H9 (cell line): ENCODE measurements around the gene SAMD14. TPM values are rescaled to one million over a fixed set of nuclear protein-coding genes. Genes with fewer than 3 reads are reported as not detected.

Source experiments
- DNase-seq: peaks from one replicate; pipeline ENCODE4 v3.0.0-alpha.2; 2017
- H2AFZ ChIP-seq: one replicate; pipeline ENCODE4 v1.6.1; 2013; ENCODE audit warnings: mild to moderate bottlenecking, low read length, control low read depth, moderate library complexity
- H2AK5ac ChIP-seq: 2 replicates; pipeline ENCODE4 v1.6.1; 2013; ENCODE audit warnings: low read length, control low read depth, mixed read lengths; ENCODE audit not compliant: insufficient read length
- H2BK120ac ChIP-seq: one replicate; pipeline ENCODE4 v1.6.1; 2013; ENCODE audit warnings: low read depth, mild to moderate bottlenecking, low read length, control low read depth, inconsistent platforms; ENCODE audit not compliant: poor library complexity, severe bottlenecking
- H2BK12ac ChIP-seq: 2 replicates; pipeline ENCODE4 v1.6.1; 2013; ENCODE audit warnings: low read length, control low read depth, mixed read lengths, low read depth; ENCODE audit not compliant: insufficient read length
- H2BK15ac ChIP-seq: 2 replicates; pipeline ENCODE4 v1.6.1; 2013; ENCODE audit warnings: low read depth, low read length, control low read depth
- H2BK20ac ChIP-seq: one replicate; pipeline ENCODE4 v1.6.1; 2013; ENCODE audit warnings: low read depth, mild to moderate bottlenecking, low read length, control low read depth, inconsistent platforms; ENCODE audit not compliant: poor library complexity, severe bottlenecking
- H2BK5ac ChIP-seq: 2 replicates; pipeline ENCODE4 v1.6.1; 2013; ENCODE audit warnings: low read length, control low read depth, mixed read lengths; ENCODE audit not compliant: insufficient read length
- H3K14ac ChIP-seq: 2 replicates; pipeline ENCODE4 v1.6.1; 2013; ENCODE audit warnings: low read length, control low read depth; ENCODE audit not compliant: insufficient read depth
- H3K18ac ChIP-seq: 2 replicates; pipeline ENCODE4 v1.6.1; 2013; ENCODE audit warnings: low read depth, mild to moderate bottlenecking, mixed read lengths, low read length, control low read depth; ENCODE audit not compliant: insufficient read length
- H3K23ac ChIP-seq: 2 replicates; pipeline ENCODE4 v1.6.1; 2013; ENCODE audit warnings: low read length, control low read depth, mixed read lengths, low read depth; ENCODE audit not compliant: insufficient read length
- H3K23me2 ChIP-seq: 2 replicates; pipeline ENCODE4 v1.6.1; 2013; ENCODE audit warnings: low read depth, mild to moderate bottlenecking, mixed read lengths, low read length, control low read depth; ENCODE audit not compliant: insufficient read length, poor library complexity, severe bottlenecking
- H3K27ac ChIP-seq: 2 replicates; pipeline ENCODE4 v1.5.1; 2013; ENCODE audit warnings: low read length, control low read depth, mixed read lengths, low read depth; ENCODE audit not compliant: insufficient read length
- H3K27me3 ChIP-seq: 2 replicates; pipeline ENCODE4 v1.6.1; 2013; ENCODE audit warnings: low read length, control low read depth, inconsistent platforms; ENCODE audit not compliant: insufficient read depth
- H3K4ac ChIP-seq: 2 replicates; pipeline ENCODE4 v1.6.1; 2013; ENCODE audit warnings: low read depth, mild to moderate bottlenecking, control low read depth, inconsistent platforms, low read length, moderate library complexity
- H3K4me1 ChIP-seq: 2 replicates; pipeline ENCODE4 v1.6.1; 2013; ENCODE audit warnings: low read length, control low read depth, inconsistent platforms; ENCODE audit not compliant: insufficient read depth
- H3K4me2 ChIP-seq: 2 replicates; pipeline ENCODE4 v1.6.1; 2013; ENCODE audit warnings: low read length, control low read depth, mixed read lengths; ENCODE audit not compliant: insufficient read length, insufficient read depth
- H3K56ac ChIP-seq: 2 replicates; pipeline ENCODE4 v1.6.1; 2013; ENCODE audit warnings: low read depth, mild to moderate bottlenecking, mixed read lengths, low read length, control low read depth; ENCODE audit not compliant: insufficient read length
- H3K79me1 ChIP-seq: 2 replicates; pipeline ENCODE4 v1.6.1; 2013; ENCODE audit warnings: low read depth, mild to moderate bottlenecking, moderate library complexity, low read length, control low read depth, inconsistent platforms; ENCODE audit not compliant: insufficient read depth, poor library complexity, severe bottlenecking
- H3K79me2 ChIP-seq: 2 replicates; pipeline ENCODE4 v1.6.1; 2013; ENCODE audit warnings: low read length, control low read depth, inconsistent platforms; ENCODE audit not compliant: insufficient read depth
- H3K9ac ChIP-seq: 2 replicates; pipeline ENCODE4 v1.6.1; 2013; ENCODE audit warnings: low read length, control low read depth, mixed read lengths; ENCODE audit not compliant: insufficient read length; ENCODE audit errors: extremely low read depth
- H3K9me3 ChIP-seq: one replicate; pipeline ENCODE4 v1.6.1; 2013; ENCODE audit warnings: low read depth, low read length, inconsistent platforms; ENCODE audit not compliant: control insufficient read depth
- H3T11ph ChIP-seq: one replicate; pipeline ENCODE4 v1.6.1; 2013; ENCODE audit warnings: mild to moderate bottlenecking, low read length, control low read depth, inconsistent platforms
- H4K20me1 ChIP-seq: one replicate; pipeline ENCODE4 v1.6.1; 2013; ENCODE audit not compliant: control insufficient read depth, insufficient read length, insufficient read depth
- H4K5ac ChIP-seq: 2 replicates; pipeline ENCODE4 v1.6.1; 2013; ENCODE audit warnings: low read depth, mild to moderate bottlenecking, mixed read lengths, low read length, control low read depth; ENCODE audit not compliant: insufficient read length
- H4K8ac ChIP-seq: replicated peaks from 2 replicates; pipeline ENCODE4 v1.6.1; 2013; ENCODE audit warnings: low read length, control low read depth, mixed read lengths, low read depth; ENCODE audit not compliant: insufficient read length
- H4K91ac ChIP-seq: 2 replicates; pipeline ENCODE4 v1.6.1; 2013; ENCODE audit warnings: low read depth, mild to moderate bottlenecking, moderate library complexity, mixed read lengths, low read length, control low read depth; ENCODE audit not compliant: insufficient read length
- H3K27ac Mint-ChIP-seq, 3 experiments: 2 replicates in 2 of 3; 3 replicates in 1 of 3; pipeline ENCODE4 v1.8.0; 2020 to 2021; ENCODE audit warnings: mixed read lengths in 3 of 3, mild to moderate bottlenecking in 1 of 3, moderate library complexity in 1 of 3
- H3K27me3 Mint-ChIP-seq: 2 replicates; pipeline ENCODE4 v1.8.0; 2021; ENCODE audit warnings: low read depth, mild to moderate bottlenecking, moderate library complexity, mixed read lengths
- H3K36me3 Mint-ChIP-seq, 3 experiments: 2 replicates in 2 of 3; 3 replicates in 1 of 3; pipeline ENCODE4 v1.8.0; 2020 to 2021; ENCODE audit warnings: low read depth in 3 of 3, mixed read lengths in 3 of 3; ENCODE audit not compliant: insufficient read depth in 1 of 3
- H3K4me1 Mint-ChIP-seq, 2 experiments: 2 replicates each; pipeline ENCODE4 v1.8.0; 2020; ENCODE audit warnings: mixed read lengths in 2 of 2
- H3K4me3 Mint-ChIP-seq, 2 experiments: 2 replicates in 1 of 2; 3 replicates in 1 of 2; pipeline ENCODE4 v1.8.0; 2020 to 2021; ENCODE audit warnings: mild to moderate bottlenecking in 2 of 2, mixed read lengths in 2 of 2, moderate library complexity in 1 of 2
- H3K9me3 Mint-ChIP-seq, 2 experiments: 2 replicates in 1 of 2; 3 replicates in 1 of 2; pipeline ENCODE4 v1.8.0; 2020; ENCODE audit warnings: mild to moderate bottlenecking in 2 of 2, mixed read lengths in 2 of 2, moderate library complexity in 1 of 2
- WGBS: extraction: QIAGEN DNeasy Blood & Tissue Kit; methylation state at CpG from one replicate; pipeline ENCODE4 v1.1.7; 2013; ENCODE audit warnings: missing lambda C conversion rate, low lambda C conversion rate, mixed read lengths; ENCODE audit not compliant: insufficient read length; ENCODE audit errors: extremely low coverage; 5-methylcytosine and 5-hydroxymethylcytosine counted together
- total RNA-seq: library from RNA; stranded (reverse); gene quantifications from 2 replicates; pipeline ENCODE4 v1.2.1, GENCODE V29; 2021
- TF ChIP-seq, protein P1 (sequence below): fragments of 200-600 bp; sonication (generic); conservative IDR thresholded peaks from 3 replicates; pipeline ENCODE4 v1.8.0; 2021; ENCODE audit warnings: antibody characterized with exemption, mild to moderate bottlenecking

The SAMD14 gene
- total RNA-seq, 1 experiment from 2014 or later = 5.9 TPM

DNA sequence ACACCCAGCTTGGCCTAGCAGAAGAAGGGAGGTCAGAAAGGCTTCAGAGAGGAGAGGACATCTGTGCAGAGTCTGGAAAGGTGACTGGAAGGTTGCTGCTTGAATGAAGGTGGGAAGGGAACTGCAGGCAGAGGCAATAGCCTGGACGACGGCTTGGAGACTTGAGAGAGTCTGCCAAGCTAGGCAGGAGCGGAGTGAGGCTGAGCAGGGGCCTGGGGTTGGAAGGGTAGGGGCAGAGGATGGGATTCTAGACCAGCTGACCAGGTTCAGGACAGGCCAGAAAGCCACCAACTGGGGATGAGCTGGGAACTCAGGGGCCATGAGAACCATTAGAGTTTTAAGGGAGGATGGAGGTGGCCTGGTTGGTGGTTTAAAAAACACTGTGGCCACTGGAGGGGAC, 35.5 kb upstream of the SAMD14 start:
- Histone ChIP-seq H3K23me2 (peaks cover 13% of the 10 kb centered on the region), H3T11ph (no peak overlapping the region), H3K14ac (no peak overlapping the region), H3K27me3 (no peaks in the 10 kb centered on the region; the same call in 1 of the 2 replicates), H2AFZ (no peak overlapping the region), H4K5ac (no peak overlapping the region), H2AK5ac (no peak overlapping the region), H3K23ac (no peak overlapping the region), H3K4me2 (no peak overlapping the region), H2BK5ac (no peak overlapping the region), H3K18ac (no peak overlapping the region), H2BK12ac (no peak overlapping the region), H4K91ac (no peak overlapping the region), H3K79me1 (no peaks in the 10 kb centered on the region), H2BK20ac (no peak overlapping the region), H3K9me3 (no peaks in the 10 kb centered on the region), H4K20me1 (no peaks in the 10 kb centered on the region), H2BK120ac (no peak overlapping the region), H2BK15ac (no peak overlapping the region), H3K79me2 (no peaks in the 10 kb centered on the region), H3K27ac (no peak overlapping the region), H3K9ac (no peak overlapping the region), H4K8ac (no peak overlapping the region), H3K4ac (no peak overlapping the region), H3K4me1 (peaks cover 3% of the 10 kb centered on the region; the same call in 1 of the 2 replicates), H3K56ac (no peak overlapping the region)
- no peak for DNase-seq
- TF ChIP-seq, protein P1, sequence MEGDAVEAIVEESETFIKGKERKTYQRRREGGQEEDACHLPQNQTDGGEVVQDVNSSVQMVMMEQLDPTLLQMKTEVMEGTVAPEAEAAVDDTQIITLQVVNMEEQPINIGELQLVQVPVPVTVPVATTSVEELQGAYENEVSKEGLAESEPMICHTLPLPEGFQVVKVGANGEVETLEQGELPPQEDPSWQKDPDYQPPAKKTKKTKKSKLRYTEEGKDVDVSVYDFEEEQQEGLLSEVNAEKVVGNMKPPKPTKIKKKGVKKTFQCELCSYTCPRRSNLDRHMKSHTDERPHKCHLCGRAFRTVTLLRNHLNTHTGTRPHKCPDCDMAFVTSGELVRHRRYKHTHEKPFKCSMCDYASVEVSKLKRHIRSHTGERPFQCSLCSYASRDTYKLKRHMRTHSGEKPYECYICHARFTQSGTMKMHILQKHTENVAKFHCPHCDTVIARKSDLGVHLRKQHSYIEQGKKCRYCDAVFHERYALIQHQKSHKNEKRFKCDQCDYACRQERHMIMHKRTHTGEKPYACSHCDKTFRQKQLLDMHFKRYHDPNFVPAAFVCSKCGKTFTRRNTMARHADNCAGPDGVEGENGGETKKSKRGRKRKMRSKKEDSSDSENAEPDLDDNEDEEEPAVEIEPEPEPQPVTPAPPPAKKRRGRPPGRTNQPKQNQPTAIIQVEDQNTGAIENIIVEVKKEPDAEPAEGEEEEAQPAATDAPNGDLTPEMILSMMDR = no peak
- WGBS = no CpG with 5 or more reads among the region's 3 CpGs
- H3K36me3 Mint-ChIP-seq = no peaks in the 10 kb centered on the region
- H3K27me3 Mint-ChIP-seq = peaks cover 23% of the 10 kb centered on the region
- H3K27ac Mint-ChIP-seq = peak overlapping the region; percentile 5 to 47 (median 45); a peak in 2 of 7 replicates
- H3K4me3 Mint-ChIP-seq = no peak overlapping the region
- H3K9me3 Mint-ChIP-seq = no peaks in the 10 kb centered on the region; a peak in 1 of 5 replicates
- H3K4me1 Mint-ChIP-seq = peaks cover 22 to 56% of the 10 kb centered on the region in 2 experiments
